Breast epithelium (tissue), 3 donors: ENCODE data around the gene PPP1R27.

ENCODE experiments used
- CTCF ChIP-seq, 3 donors: fragments of 450-650 bp; IDR thresholded peaks; one replicate each; pipeline ENCODE4 v1.5.1; 2016 to 2017; ENCODE audit warnings: antibody characterized with exemption in 3 of 3, mild to moderate bottlenecking in 3 of 3, moderate library complexity in 3 of 3
- POLR2A ChIP-seq: fragments of 450-650 bp; IDR thresholded peaks from one replicate; pipeline ENCODE4 v1.6.1; 2016; ENCODE audit warnings: antibody characterized with exemption, mild to moderate bottlenecking, moderate library complexity
- POLR2AphosphoS5 ChIP-seq, 3 donors: sonication (generic); formaldehyde crosslinking; IDR thresholded peaks; one replicate each; pipeline ENCODE4 v1.6.1; 2017; ENCODE audit warnings: antibody characterized with exemption in 3 of 3

DNA sequence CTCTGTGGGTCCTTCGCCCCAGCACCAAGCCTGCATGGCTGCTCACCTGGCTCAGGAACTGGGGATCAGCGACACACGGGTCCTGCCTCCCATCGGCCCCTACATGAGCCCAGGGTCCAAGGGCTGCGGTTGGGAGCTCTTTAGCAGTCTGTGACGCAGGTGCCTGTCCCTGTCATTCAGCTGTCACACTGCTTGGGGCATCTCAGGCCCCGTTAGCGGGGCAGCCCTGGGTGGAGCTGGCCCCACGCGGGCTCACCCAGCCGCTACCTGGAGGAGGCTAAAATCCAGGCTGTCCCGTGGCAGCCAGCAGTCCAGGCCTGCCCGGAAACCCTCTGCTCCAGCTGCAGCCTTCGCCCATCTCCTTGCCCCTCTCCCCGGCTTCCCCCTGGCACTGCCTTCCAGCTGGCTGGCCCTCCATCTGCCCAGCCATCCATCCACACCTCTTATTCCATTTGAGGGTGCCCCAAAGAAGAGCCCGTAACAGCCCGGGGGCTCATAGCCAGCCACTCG is 27.6 kb downstream of the PPP1R27 start:
- TF ChIP-seq CTCF (IDR thresholded peaks at IDR 0.05) (no peak), POLR2A (no peak), POLR2AphosphoS5 (IDR thresholded peaks at IDR 0.05) (no peak)
